ENCODE results near the gene TMEM40. TPM values are rescaled to one million over a fixed set of nuclear protein-coding genes. Genes with fewer than 3 reads are reported as not detected.

The TMEM40 gene
- total and polyA plus RNA-seq, 2 of the 13 experiments (the other 11 are each of a cell fraction or from before 2014, with no cell fraction given) = 0.16 TPM; not detected in 1

DNA sequence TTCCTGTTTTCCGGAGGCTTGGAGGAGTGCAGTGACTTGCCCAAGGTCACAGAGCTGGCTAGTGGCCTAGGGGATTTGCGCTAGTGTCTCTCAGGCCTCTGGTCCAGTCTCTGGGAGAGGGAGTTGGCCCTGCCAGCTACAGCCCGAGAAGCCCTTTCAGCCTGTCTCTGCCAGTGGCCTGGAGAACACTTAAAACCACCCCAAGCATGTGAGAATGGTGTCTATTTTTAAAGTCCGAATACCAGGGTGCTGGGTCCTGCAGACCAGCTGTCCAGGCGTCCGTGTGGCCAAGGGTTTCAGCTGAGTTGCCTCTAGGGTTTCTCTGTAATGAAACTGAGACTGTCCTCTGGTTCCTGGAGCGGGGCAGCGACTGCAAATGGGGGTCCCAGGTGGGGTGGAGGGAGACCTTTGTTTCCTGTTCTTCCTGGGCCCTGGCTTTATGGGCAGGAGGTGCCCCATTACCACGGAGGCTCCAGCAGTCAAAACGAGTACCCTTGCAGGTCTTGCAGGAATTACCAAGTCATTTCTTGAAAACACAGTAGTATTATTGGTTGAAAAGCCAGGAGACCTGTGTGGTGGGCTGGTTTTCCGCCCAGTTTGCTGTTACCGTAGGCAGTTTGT lies 39.6 kb upstream of the TMEM40 start (continued):
- no peak for TF ChIP-seq PBX3 (CRISPR knock-in tag; IDR thresholded peaks at IDR 0.05; ENCODE audit: borderline replicate concordance)
- no peak for TF ChIP-seq ZNF772 (CRISPR knock-in tag; IDR thresholded peaks at IDR 0.05)
- TF ChIP-seq ATF7 (IDR thresholded peaks at IDR 0.05) = no peak
- TF ChIP-seq ATF7 (CRISPR knock-in tag; IDR thresholded peaks at IDR 0.05) = no peak

DNA sequence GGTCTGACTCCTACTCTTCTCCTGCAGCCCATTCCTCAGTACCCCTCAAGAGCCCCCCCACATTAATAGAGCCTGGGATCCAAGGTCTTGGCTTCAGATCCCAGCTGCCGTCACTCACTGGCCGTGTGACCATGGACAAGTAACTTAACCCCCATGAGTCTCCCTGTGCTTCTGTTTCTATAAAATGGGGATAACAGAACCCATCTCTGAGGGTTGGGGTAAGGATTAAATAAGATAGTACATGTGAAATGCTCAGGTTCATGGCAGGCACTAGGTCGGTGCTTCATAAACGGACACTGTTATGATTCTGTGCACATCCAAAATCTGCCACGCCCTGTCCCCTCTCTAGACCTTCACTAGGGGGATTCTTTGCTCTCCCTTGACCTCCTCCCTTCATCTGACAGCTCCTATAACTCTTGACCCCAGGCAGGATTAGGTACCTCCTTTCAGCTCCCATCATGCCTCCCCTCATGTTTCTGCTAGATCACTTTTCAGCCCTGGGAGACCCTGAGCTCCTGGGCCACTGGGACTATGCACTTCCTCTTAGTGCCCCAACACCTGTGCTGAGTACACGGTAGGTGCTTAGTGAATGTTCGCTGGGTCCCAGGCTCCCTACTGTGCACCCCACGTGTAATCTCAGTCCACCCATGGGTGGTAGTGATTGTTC lies 39.0 kb upstream of the TMEM40 start:
- H3K27me3 ChIP-seq (ENCODE audit: control insufficient read depth in 1 of 2, insufficient read depth in 2 of 2, low read length in 2 of 2) = peaks cover 0 to 28% of the 10 kb centered on the region in 2 experiments; a peak in 2 of 5 replicates
- DNase-seq (ENCODE audit: low spot score) (no peak), ATAC-seq (no peak), FAIRE-seq (no peak)
- no peaks in the 10 kb centered on the region for H3K4me1 ChIP-seq (ENCODE audit: insufficient read depth, low read length)
- no peaks in the 10 kb centered on the region for H3K9me3 ChIP-seq (ENCODE audit: low read length)
- no TSS peak for BruUV-seq (replicated peaks)
- no peak overlapping the region for H3K4me2 ChIP-seq (ENCODE audit: low read depth, low read length)
- in situ Hi-C loops (cut with HindIII; ENCODE audit: extremely low pct_ligation_motif_present, low pct_unique_long_range_greater_than_20kb) (no loop called here), intact Hi-C loops (cut with micrococcal nuclease; ENCODE audit: unreplicated experiment) (no loop called here)
- no peaks in the 10 kb centered on the region for H3K36me3 ChIP-seq (replicated peaks in 1 of 2; ENCODE audit: control insufficient read depth in 1 of 2, insufficient read depth in 2 of 2, low read length in 2 of 2)
- H3K27ac ChIP-seq (ENCODE audit: extremely low read length, insufficient read depth, low read length) = no peak overlapping the region
- no peaks in the 10 kb centered on the region for H4K20me1 ChIP-seq (ENCODE audit: insufficient read depth, low read length)
- no peak overlapping the region for H3K4me3 ChIP-seq (replicated peaks in 1 of 3; ENCODE audit: insufficient read depth in 1 of 3, low read depth in 2 of 3, low read length in 3 of 3)
- ChIA-PET CTCF (ENCODE audit: low intra/inter-chr PET ratio, low total read pairs) (no interaction called here), POLR2A (no interaction called here)
- H3K9ac ChIP-seq (ENCODE audit: insufficient read depth, low read depth, low read length) = no peak overlapping the region
- no peak overlapping the region for H2AFZ ChIP-seq (ENCODE audit: low read length)
- no peaks in the 10 kb centered on the region for H3K79me2 ChIP-seq (ENCODE audit: insufficient read depth, low read length)
- WGBS (ENCODE audit: low lambda C conversion rate) = 24% methylated on average over 8 of the region's 8 CpGs
- TF ChIP-seq, protein P1, sequence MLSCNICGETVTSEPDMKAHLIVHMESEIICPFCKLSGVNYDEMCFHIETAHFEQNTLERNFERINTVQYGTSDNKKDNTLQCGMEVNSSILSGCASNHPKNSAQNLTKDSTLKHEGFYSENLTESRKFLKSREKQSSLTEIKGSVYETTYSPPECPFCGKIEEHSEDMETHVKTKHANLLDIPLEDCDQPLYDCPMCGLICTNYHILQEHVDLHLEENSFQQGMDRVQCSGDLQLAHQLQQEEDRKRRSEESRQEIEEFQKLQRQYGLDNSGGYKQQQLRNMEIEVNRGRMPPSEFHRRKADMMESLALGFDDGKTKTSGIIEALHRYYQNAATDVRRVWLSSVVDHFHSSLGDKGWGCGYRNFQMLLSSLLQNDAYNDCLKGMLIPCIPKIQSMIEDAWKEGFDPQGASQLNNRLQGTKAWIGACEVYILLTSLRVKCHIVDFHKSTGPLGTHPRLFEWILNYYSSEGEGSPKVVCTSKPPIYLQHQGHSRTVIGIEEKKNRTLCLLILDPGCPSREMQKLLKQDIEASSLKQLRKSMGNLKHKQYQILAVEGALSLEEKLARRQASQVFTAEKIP (CRISPR knock-in tag; IDR thresholded peaks at IDR 0.05; ENCODE audit: borderline replicate concordance) = no peak
- TF ChIP-seq, protein P2, sequence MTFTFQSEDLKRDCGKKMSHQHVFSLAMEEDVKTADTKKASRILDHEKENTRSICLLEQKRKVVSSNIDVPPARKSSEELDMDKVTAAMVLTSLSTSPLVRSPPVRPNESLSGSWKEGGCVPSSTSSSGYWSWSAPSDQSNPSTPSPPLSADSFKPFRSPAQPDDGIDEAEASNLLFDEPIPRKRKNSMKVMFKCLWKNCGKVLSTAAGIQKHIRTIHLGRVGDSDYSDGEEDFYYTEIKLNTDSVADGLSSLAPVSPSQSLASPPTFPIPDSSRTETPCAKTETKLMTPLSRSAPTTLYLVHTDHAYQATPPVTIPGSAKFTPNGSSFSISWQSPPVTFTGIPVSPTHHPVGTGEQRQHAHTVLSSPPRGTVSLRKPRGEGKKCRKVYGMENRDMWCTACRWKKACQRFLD (CRISPR knock-in tag; IDR thresholded peaks at IDR 0.05; ENCODE audit: borderline replicate concordance) = no peak
- no peak for TF ChIP-seq CREB1 (IDR thresholded peaks at IDR 0.05)
- TF ChIP-seq CREB1 (CRISPR knock-in tag; IDR thresholded peaks at IDR 0.05) = no peak
- TF ChIP-seq PHF5A (CRISPR knock-in tag; IDR thresholded peaks at IDR 0.05; ENCODE audit: low read depth, unreplicated experiment) = no peak
- no peak for TF ChIP-seq ZNF101 (CRISPR knock-in tag; IDR thresholded peaks at IDR 0.05; ENCODE audit: borderline replicate concordance, low read depth)
- no peak for TF ChIP-seq NFIC (IDR thresholded peaks at IDR 0.05; ENCODE audit: low read length)
- TF ChIP-seq ZNF207 (IDR thresholded peaks at IDR 0.05; ENCODE audit: borderline replicate concordance) = no peak
- no peak for TF ChIP-seq DNMT1 (CRISPR knock-in tag; IDR thresholded peaks at IDR 0.05)
- TF ChIP-seq AHR (CRISPR knock-in tag; IDR thresholded peaks at IDR 0.05) = no peak
- no peak for TF ChIP-seq HOMEZ (CRISPR knock-in tag; IDR thresholded peaks at IDR 0.05; ENCODE audit: low read depth)
